Choroid plexus epithelial cell (primary cell): ENCODE results near the gene MINDY4.

Experiments
- DNase-seq: peaks from one replicate; pipeline ENCODE4 v3.0.0-alpha.2; 2010; ENCODE audit warnings: low read depth
- H3K4me3 ChIP-seq: 2 replicates; pipeline ENCODE4 v1.5.1; 2011; ENCODE audit warnings: low read depth, mild to moderate bottlenecking, control low read depth, low read length, moderate library complexity
- CTCF ChIP-seq: conservative IDR thresholded peaks from 2 replicates; pipeline ENCODE4 v1.5.1; 2011; ENCODE audit warnings: low read depth, mild to moderate bottlenecking, control low read depth, inconsistent platforms, low read length, moderate library complexity

The MINDY4 gene

GRCh38 chr7:30881448-30881847 is 110.2 kb downstream of the MINDY4 start:
- no peak for TF ChIP-seq CTCF
- DNase-seq: no peak
- H3K4me3 ChIP-seq: no peak overlapping the region

GRCh38 chr7:30884881-30885280 is 113.7 kb downstream of the MINDY4 start:
- no peak for TF ChIP-seq CTCF
- no peak overlapping the region for H3K4me3 ChIP-seq
- DNase-seq: no peak

GRCh38 chr7:30886608-30887011 is 115.4 kb downstream of the MINDY4 start:
- H3K4me3 ChIP-seq: no peak overlapping the region
- no peak for TF ChIP-seq CTCF
- peak; percentile 57 for DNase-seq

GRCh38 chr7:30887464-30887872 is 116.3 kb downstream of the MINDY4 start:
- H3K4me3 ChIP-seq: no peak overlapping the region
- no peak for TF ChIP-seq CTCF
- DNase-seq: no peak

- DNase-seq: peak; percentile 82
- TF ChIP-seq CTCF: no peak
- H3K4me3 ChIP-seq: no peak overlapping the region
Observed at GRCh38 chr7:30888747-30889146, 117.5 kb downstream of the MINDY4 start.

GRCh38 chr7:30890226-30890625 is 119.0 kb downstream of the MINDY4 start:
- no peak for DNase-seq
- H3K4me3 ChIP-seq: no peak overlapping the region
- TF ChIP-seq CTCF: no peak

GRCh38 chr7:30893357-30893756 is 122.1 kb downstream of the MINDY4 start:
- TF ChIP-seq CTCF: no peak
- no peak overlapping the region for H3K4me3 ChIP-seq
- peak; percentile 81 for DNase-seq
